ENCODE data around the gene COL9A1. TPM values are rescaled to one million over a fixed set of nuclear protein-coding genes. Genes with fewer than 3 reads are reported as not detected.
"Not testable (repeated sequence)": the region's sequence is repeated elsewhere in the genome, so short reads cannot be mapped to it uniquely, and the experiment has no call there.

COL9A1 gene
- total RNA-seq (2014; rRNA removed; shearing (Covaris generic)) = 0.09 and 0.34 TPM in 2 replicates

DNA sequence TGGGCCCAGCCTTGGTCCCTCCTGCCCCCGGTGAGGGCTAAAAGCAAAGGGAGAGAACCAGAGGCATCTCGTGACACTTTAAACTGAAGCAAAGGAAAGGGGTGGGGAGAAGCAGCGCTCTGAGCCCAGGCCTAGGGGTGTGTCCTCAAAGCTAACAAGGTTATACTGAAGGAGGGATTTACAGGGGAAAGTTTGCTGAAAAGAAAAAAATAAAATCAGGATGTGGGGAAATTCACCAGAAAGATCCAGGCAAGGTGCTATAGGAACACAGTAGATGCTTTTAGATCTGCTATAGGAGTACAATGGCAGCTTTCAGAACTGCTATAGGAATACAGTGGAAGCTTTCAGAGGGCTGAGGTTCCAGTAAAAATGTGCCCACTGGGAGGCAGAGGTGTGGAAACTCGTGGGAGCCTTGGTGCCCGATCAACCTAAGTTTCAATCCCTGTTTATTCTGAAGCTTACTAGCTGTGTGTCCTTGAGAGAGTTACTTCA, at the start of gene COL9A1:
Gene COL9A1, minus strand, starts transcription at position 51 of the 492 bp plus-strand sequence. CDS start 160 bp downstream, outside the sequence.
- no peak for DNase-seq (ENCODE audit: low read depth)

DNA sequence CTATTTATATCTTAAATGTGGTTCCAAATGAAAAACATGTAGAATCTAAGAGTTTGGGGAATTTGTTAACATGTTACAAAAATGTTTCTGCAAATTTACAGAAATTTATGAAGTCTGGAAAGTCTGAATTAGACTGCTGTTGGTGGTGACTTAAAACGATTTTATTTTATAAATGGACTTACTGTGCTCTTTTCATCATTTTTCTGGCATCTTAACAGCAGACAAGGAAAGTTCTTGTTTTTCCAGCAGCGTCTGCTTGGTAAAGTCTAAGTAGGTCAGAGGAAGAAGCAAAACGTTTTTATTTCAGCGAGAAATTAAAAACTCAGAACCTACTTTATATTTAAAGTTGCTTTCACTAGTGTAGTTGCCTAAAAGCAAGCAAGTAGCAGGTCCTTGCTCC, 48.6 kb upstream of the COL9A1 start:
- no peak for DNase-seq (ENCODE audit: low read depth)

DNA sequence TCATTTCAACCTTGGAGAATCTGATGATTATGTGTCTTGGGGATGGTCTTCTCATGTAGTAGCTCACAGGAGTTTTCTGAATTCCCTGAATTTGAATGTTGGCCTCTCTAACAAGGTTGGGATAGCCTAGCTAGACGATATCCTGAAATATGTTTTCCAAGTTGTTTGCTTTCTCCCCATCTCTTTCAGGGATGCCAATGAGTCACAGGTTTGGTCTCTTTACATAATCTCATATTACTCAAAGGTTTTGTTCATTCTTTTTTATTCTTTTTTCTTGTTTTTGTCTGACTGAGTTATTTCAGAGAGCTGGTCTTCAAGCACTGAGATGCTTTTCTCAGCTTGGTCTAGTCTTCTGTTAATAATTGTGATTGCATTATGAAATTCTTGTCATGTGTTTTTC, 42.7 kb upstream of the COL9A1 start:
- no peak for DNase-seq (ENCODE audit: low read depth)

DNA sequence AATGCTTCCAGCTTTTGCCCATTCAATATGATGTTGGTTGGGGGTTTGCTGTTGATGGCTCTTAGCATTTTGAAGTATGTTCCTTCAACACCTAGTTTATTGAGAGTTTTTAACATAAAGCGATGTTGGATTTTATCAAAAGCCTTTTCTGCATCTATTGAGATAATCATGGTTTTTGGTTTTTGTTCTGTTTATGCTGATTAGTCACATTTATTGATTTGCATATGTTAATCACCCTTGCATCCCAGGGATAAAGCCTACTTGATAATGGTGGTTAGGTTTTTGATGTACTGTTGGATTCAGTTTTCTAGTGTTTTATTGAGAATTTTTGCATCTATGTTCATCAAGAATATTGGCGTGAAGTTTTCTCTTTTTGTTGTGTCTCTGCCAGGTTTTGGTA, 40.4 kb upstream of the COL9A1 start:
- no peak for DNase-seq (ENCODE audit: low read depth)

DNA sequence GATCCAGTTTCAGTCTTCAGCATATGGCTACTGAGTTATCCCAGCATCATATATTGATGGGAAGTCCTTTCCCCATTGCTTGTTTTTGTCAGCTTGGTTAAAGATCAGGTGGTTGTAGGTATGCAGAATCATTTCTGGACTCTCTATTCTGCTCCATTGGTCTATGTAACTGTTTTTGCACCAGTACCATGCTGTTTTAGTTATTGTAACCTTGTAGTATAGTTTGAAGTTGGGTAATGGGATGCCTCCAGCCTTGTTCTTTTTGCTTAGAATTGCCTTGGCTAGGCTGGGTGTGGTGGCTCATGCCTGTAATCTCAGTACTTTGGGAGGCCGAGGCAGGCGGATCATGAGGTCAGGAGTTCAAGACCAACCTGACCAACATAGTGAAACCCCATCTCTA, 36.9 kb upstream of the COL9A1 start:
- not testable (repeated sequence) for DNase-seq (ENCODE audit: low read depth)

DNA sequence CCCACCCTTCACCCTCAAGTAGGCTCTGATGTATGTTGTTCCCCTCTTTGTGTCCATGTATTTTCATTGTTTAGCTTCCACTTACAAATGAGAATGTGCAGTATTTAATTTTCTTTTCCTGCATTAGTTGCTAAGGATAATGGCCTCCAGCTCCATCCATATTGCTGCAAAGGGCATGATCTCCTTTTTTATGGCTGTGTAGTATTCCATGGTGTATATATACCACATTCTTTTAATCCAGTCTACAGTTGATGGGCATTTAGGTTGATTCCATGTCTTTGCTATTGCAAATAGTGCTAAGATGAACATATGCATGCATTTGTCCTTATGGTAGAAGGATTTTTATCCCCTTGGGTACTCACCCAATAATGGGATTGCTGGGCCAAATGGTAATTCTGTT, 35.9 kb upstream of the COL9A1 start:
- DNase-seq (ENCODE audit: low read depth) = no peak

DNA sequence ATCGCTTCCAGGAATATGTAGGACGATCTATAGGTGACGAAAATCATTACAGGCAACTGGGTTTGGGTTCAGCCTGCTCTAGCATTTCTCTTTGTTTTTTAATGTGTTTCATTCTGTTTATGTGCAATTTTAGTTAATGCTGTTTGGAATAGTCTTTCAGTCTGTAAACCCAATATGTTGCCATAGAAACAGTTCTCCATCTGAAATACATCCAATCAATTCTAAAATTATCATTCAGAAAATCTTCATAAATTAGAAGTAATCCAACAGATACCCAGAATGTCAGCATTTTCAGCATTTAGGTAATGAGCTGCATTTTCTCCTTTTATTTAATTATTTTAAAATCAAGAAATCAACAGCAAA, 34.8 kb upstream of the COL9A1 start:
- no peak for DNase-seq (ENCODE audit: low read depth)

DNA sequence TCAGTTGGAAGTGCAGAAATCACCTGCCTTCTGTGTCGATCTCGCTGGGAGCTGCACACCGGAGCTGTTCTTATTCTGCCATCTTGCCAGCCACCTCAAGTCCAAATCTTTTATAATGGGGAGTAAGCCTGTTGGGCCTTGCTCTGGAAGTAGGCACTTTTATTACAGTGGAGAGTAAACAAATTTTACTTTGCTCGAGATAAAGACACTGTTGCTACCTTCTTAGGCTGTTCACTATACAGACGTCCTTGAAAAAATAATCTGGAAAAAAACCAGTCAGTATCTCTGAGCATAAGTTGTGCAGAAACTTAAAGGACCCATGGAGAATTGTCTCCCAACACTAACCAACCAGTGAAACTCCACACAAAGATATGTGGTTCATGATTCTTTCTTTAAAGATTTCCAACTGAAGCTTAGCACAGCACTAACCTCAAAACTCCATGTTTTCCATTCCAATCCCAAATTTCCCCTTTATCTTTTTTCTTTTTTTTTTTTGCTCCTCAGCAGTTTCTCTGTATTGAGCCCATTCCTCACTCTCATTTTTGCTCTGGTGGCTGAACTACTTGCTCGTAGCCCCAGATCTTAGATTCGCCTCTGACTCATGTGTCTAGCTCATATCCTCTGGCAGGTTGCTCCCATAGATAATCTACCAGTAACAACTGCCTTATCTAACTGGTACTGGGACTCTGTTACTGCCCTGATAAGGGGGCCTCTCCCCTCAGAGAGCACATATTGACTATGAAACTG, 34.3 kb upstream of the COL9A1 start:
- DNase-seq (ENCODE audit: low read depth) = peak; percentile 41

DNA sequence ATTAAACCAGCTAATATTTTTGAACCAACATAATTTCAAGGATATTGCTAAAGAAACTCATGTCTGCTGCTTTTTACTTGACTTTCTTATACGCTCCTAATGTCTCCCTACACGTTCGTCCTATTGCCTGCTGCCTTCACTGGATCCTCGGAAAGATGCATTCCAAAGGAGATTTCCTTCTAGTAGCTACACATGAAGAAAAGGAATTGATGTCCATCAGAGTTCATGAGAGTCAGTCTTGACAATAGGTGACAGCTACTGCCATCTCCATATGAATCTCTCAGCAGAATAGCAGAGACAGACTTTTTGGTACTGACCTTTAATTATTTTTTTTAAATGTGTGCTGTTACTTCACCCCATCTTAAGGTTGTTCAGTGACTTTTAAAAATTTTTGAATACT, 24.2 kb upstream of the COL9A1 start:
- DNase-seq (ENCODE audit: low read depth) = no peak

DNA sequence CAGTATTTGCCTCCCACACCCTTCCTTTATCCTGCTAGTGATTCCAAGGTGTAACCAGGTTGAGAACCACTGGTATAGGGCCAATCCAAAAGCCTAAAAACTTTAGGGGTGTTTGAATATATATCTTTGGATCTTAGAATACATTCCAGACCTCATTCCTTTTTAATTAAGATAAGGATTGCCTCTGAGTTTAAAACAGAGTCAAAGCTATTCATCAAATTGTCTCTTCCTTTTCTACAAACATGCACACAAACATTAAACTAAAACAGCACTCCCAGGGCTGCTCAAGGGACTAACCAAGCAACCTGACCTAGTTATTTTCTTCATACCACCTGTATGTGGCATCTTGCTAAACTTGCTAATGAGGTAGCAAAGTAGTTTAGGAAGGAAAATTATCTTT, 22.1 kb upstream of the COL9A1 start:
- no peak for DNase-seq (ENCODE audit: low read depth)

DNA sequence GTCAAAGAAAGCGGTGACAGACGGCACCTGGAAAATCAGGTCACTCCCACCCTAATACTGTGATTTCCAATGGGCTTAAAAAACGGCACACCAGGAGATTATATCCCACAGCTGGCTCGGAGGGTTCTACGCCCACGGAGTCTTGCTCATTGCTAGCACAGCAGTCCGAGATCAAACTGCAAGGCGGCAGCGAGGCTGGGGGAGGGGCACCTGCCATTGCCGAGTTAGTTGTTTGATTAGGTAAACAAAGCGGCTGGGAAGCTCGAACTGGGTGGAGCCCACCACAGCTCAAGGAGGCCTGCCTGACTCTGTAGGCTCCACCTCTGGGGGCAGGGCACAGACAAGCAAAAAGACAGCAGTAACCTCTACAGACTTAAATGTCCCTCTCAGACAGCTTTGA, 14.9 kb upstream of the COL9A1 start:
- DNase-seq (ENCODE audit: low read depth) = not testable (repeated sequence)

DNA sequence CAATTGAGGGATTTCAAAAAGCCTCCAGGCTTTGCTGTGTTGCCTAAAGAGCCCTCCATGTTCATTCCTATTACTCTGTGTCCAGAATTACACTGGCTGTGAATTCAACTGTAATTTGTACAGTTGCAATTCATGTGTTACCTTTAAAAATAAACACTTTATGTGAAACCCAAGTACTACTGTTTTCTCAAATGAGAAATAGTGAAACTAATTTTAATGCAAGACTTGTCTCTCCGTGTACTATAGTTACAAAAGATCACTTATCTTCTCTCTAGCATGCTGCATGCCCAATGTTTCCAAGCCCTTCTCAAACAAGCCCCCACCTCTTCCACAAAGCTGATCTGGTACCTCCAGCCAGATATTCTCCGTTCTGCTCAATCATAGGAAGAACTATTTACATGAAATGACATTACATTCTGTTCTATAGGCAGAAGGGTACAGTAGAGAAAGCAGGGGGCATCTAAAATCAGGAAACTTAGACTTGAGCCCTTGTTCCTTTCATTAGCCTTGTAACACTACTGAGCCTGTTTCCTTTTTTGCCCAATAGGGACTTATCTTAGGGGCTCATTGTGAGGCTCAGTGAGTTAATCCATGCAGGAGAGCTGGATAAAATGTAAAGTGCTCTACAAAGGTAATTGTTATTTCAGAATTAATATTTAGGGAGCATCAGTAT, 12.3 kb upstream of the COL9A1 start:
- DNase-seq (ENCODE audit: low read depth) = no peak

DNA sequence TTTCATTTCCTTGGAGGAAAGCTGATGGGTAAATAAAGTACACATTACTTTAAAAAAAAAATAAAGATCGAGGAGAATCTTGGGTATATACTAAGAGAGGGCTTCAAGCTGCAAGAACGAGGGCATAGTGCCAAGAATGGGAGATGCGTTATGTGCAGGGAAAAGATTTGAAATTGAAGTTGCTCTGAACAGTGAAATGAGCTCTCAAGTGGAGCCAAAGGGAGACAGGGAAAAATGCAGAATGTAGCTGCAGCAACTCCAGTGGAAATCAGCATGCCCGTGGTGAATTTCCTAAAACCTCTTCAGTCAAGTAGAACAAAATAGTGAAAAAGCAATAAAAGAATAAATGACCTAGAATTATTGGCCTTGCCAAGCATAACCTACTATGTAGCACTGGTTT, 11.4 kb upstream of the COL9A1 start:
- no peak for DNase-seq (ENCODE audit: low read depth)

DNA sequence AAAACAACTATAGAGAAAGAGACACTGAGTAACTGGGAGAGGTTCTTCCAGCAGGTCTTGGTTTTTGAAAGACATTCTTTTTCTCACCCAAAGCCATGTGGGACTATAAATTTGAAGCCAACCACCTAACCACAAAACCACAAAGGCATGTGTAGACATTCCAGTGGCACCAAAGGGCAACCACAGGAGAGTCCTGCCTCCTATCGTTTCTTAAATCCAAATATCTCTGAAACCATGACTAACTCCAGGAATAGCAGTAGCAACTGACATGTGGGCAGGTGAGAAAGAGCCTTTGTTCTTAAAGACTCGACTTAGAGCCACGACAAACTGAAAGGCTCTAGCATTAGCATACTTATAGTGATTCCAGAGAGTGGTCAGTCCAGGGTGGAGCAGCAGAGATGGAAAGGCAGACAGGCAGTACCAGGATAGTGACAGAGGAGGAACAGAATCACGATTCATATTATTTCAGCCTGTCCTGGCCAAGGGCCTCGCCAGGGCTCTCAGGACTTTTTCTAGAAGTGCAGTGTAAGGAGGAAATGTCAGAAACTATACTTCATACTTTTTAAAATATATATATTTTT, 9.4 kb upstream of the COL9A1 start:
- DNase-seq (ENCODE audit: low read depth) = peak; percentile 91

DNA sequence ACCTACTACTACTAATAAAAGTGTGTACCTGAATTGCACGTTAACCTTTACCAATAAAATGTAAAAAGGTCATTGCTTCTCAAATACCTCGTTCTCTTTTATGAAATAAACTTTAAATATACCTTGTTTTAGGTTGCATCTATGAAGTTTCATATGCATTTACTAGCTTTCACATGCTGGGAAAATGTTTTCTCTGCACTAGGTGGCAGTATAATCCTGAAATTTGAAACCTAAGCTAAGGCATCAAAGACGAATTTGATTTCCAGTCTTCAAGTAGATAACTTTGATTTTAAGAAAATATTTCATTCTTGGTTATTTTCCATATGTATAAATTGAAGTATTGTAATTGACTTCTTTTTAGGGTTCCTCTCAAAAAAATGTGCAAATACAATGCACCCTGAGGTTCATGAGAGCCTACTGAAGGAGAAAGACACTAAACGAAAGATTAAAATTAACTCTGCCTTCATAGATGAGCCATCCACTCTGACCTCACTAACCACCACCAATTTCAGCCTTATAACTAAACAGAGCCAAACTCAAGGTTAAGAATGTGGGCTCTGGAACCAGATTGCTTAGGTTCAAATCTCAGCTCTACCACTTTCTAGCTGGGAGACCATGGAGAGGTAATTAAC, 7.3 kb upstream of the COL9A1 start:
- peak; percentile 34 for DNase-seq (ENCODE audit: low read depth)

DNA sequence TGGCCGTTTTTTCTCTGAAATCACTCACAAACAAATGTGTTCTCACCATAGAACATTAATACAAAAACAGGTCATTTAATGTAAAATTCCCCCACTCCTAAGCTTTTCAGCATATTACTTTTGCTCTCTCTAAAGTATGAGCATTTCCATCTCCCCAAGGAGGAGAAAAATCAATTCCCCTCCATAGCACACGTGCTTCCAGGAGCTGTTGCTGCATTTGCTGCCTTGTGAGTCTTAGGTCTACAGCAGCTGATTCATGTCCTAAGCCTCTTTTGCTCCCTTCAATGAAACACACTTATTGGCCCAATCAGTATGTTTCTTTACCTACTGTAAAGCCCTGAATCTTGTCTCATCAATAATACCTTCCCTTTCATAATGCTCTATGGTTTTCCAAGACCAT, 6.4 kb upstream of the COL9A1 start:
- no peak for DNase-seq (ENCODE audit: low read depth)

DNA sequence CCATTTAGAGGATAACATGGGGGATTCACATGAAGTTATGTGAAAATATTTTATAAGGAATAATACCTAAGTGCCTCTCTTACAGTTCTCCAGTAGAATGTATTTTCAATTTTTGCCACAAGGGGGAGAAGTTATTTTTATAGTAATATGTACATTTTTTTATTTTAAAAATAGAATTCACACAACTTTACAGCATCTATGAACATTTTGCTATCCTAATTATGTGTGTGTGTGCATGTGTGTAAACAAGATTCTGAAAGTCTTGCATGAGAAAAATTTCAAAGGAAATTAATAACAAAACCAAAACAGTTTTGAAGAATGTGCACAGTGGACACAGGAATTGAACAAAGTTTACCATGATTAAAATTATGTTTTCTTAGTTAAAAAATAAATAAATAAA, 5.3 kb upstream of the COL9A1 start:
- DNase-seq (ENCODE audit: low read depth) = not testable (repeated sequence)

DNA sequence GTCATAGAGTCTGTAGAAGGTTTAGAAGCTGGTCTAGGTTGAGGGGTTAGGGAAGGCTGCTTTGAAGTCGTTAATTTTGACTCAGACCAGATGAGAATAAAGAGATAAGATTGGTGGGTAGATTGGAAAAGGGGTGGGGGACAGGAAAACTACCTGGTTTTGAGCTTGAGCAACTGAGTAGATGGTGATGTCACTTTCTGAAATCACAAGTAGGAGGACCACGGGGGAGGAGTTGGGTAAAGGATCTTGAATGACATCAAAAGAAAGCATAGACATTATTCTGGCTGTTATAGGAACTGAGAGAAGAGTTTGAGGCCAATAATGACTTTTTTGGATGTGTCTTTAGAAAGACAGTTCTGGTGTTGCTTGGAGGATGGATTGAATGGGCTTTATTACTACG, 4.1 kb upstream of the COL9A1 start:
- DNase-seq (ENCODE audit: low read depth) = no peak

DNA sequence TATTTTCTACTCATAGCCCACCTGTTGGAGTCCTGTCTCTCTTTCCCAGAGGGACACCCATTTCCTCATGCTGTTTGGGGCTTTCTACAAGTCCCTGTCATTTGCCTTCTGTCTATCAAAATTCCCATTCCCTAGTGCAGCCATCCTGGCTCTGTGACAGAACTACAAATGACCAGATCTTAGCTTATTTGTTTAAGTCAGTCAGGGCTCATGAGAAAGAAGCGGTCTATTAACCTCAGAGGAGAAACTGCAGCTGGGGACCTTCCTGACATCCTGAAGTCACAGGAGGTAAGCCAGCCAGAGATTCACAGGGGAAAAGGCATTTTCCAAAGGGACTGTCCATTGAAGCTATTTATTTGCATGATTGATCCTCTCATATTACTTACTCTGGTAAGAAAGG, 1.7 kb upstream of the COL9A1 start:
- DNase-seq (ENCODE audit: low read depth) = no peak

DNA sequence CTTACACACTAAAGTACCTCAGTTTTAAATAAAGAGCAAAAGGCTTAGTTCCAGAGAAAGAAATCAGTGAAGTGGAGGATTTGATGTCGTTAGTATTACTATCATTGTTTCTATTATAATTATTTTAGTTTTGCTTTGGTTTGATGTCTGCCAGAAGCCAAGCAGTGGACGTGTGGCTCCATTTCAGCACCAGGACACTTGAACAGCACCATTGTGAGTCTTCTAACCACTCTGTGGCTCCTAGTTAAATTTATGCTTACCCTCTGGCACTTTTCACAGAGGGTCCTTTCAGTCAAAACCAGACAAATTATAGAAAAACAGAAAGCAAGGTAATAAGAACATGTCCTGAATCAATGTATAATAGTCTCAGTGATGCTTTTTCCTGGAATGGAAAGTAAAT, 3.4 kb downstream of the COL9A1 start:
- DNase-seq (ENCODE audit: low read depth) = peak; percentile 10

DNA sequence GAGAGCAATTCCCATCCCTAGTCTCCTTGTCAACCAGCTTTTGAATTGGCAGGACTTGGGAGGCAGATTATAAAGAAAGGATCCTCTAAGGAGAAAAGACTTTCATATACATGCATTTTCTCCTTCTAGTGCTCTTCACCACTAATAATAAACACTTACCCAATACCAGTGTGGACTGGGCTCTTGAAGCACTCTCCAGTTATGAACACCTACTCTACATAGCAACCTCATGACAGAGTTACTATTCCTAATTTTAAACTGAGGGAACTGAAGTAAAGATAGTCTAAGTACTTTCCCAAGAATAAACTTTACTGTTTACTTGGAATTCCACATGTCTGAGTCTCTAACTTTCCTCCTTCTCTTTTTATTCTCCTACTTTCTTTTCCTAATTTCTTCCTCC, 4.8 kb downstream of the COL9A1 start:
- DNase-seq (ENCODE audit: low read depth) = no peak

DNA sequence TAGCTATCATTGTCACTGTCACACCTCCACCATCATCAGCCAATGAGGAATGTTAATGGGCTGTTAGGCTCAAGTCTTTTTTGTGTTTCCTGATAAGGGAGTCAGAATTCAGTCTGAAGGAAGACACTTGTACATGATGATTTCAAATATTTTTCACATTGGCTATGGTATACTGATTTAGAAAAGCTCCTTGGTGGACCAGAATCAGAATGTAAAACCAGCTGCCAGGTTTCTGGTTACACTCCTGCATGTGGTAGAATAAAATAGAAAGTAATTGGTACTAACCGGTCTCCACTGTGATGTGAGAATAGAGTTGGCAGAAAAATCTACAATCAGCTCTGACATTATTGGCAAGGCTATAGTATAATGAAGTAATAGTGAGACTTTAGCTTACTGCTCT, 10.7 kb downstream of the COL9A1 start:
- DNase-seq (ENCODE audit: low read depth) = no peak

DNA sequence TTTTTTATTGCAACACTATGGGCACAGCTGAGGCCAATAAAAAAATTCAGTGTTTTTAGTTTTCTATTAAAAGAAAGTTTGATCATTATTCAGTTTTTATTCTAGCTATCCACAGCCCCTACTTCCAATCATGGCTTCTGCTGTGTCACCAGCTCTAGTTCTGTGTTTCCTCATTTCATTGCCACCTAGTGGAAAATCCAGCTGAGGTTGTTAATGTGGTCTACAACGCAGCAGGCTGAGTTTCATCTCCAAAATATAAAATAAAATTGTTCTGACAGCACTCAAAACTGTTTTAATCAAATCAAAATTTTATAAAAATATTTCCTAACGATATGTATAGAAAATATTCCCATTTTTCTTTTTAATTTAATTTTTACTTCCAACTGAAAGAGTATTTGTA, 13.6 kb downstream of the COL9A1 start:
- DNase-seq (ENCODE audit: low read depth) = no peak

All from Daoy (cell line).